Caco-2 (cell line): ENCODE data around the gene OR7C1. TPM values are rescaled to one million over a fixed set of nuclear protein-coding genes. Genes with fewer than 3 reads are reported as not detected.

Experiments
- BruUV-seq: library from RNA; stranded (reverse); fragments of 400-500 nt; replicated peaks from 2 replicates; lab custom pipeline; 2021; lab: Mats Ljungman, UMichigan
- CTCF ChIA-PET: fragments of 300-600 bp; sonication (Branson Sonifier 250); formaldehyde crosslinking; loops from one replicate; lab custom pipeline; 2022; ENCODE audit warnings: antibody characterized with exemption; lab: Charles Lee
- POLR2A ChIA-PET: fragments of 300-600 bp; sonication (Branson Sonifier 250); formaldehyde crosslinking; loops from one replicate; lab custom pipeline; 2022; ENCODE audit warnings: antibody characterized with exemption; lab: Charles Lee
- DNase-seq, 2 experiments: peaks; one replicate each; pipeline versions ENCODE4 v3.0.0 to v3.0.0-alpha.2; 2020 to 2022
- H3K27me3 ChIP-seq: replicated peaks from 2 replicates; pipeline ENCODE4 v1.6.0; 2011; ENCODE audit warnings: low read length; ENCODE audit not compliant: control insufficient read depth, insufficient read depth
- H3K36me3 ChIP-seq: 2 replicates; pipeline ENCODE4 v1.5.1; 2011; ENCODE audit warnings: low read length; ENCODE audit not compliant: control insufficient read depth, insufficient read depth
- H3K4me1 ChIP-seq: fragments of 250-450 bp; sonication (Bioruptor Pico); 2 replicates; pipeline ENCODE4 v1.5.1; 2020; ENCODE audit warnings: mild to moderate bottlenecking
- H3K4me3 ChIP-seq: 2 replicates; pipeline ENCODE4 v1.5.1; 2011; ENCODE audit warnings: low read depth, mild to moderate bottlenecking, control low read depth, low read length
- H3K9me3 ChIP-seq: fragments of 250-450 bp; sonication (Bioruptor Pico); 2 replicates; pipeline ENCODE4 v1.5.1; 2020; ENCODE audit warnings: mild to moderate bottlenecking, moderate library complexity
- H3K27ac Mint-ChIP-seq: one replicate; pipeline ENCODE4 v1.8.0; 2022; ENCODE audit warnings: mixed read lengths; ENCODE audit not compliant: unreplicated experiment
- H3K27me3 Mint-ChIP-seq: one replicate; pipeline ENCODE4 v1.8.0; 2022; ENCODE audit warnings: mixed read lengths; ENCODE audit not compliant: insufficient read depth, unreplicated experiment
- H3K36me3 Mint-ChIP-seq: one replicate; pipeline ENCODE4 v1.8.0; 2022; ENCODE audit warnings: mild to moderate bottlenecking, mixed read lengths; ENCODE audit not compliant: insufficient read depth, unreplicated experiment
- H3K4me1 Mint-ChIP-seq: one replicate; pipeline ENCODE4 v1.8.0; 2022; ENCODE audit warnings: low read depth, mixed read lengths; ENCODE audit not compliant: unreplicated experiment
- H3K4me3 Mint-ChIP-seq: one replicate; pipeline ENCODE4 v1.8.0; 2022; ENCODE audit warnings: mild to moderate bottlenecking, moderate library complexity, mixed read lengths; ENCODE audit not compliant: unreplicated experiment
- H3K9me3 Mint-ChIP-seq: one replicate; pipeline ENCODE4 v1.8.0; 2022; ENCODE audit warnings: mixed read lengths; ENCODE audit not compliant: unreplicated experiment
- CTCF ChIP-seq, 2 experiments: fragments of 200-600 bp in 1 of 2; IDR thresholded peaks; 1 replicate in 1 of 2; 2 replicates in 1 of 2; pipeline versions ENCODE4 v1.5.1 to v1.8.0; 2011 to 2022; ENCODE audit warnings: antibody characterized with exemption in 1 of 2, control low read depth in 1 of 2, inconsistent platforms in 1 of 2, low read depth in 1 of 2, low read length in 1 of 2, mild to moderate bottlenecking in 1 of 2, moderate library complexity in 1 of 2; ENCODE audit not compliant: insufficient read depth in 1 of 2, severe bottlenecking in 1 of 2, unreplicated experiment in 1 of 2
- intact Hi-C: fragments of 100-400 bp; cut with micrococcal nuclease; formaldehyde crosslinking; loops from one replicate; pipeline ENCODE4 v1.10.0; 2022; ENCODE audit not compliant: unreplicated experiment
- total RNA-seq: library from RNA; stranded (reverse); gene quantifications from 2 replicates; pipeline ENCODE4 v1.2.3, GENCODE V29; 2022

The OR7C1 gene
- total RNA-seq, 1 experiment from 2014 or later: not detected

GRCh38 chr19:14761607-14762006 lies 73.4 kb downstream of the OR7C1 start:
- intact Hi-C loops: no loop called here
- Histone ChIP-seq H3K36me3 (no peaks in the 10 kb centered on the region), H3K27me3 (no peaks in the 10 kb centered on the region), H3K4me1 (no peaks in the 10 kb centered on the region), H3K4me3 (no peak overlapping the region), H3K9me3 (no peaks in the 10 kb centered on the region)
- ChIA-PET CTCF (no interaction called here), POLR2A (no interaction called here)
- H3K9me3 Mint-ChIP-seq: no peaks in the 10 kb centered on the region
- no peak overlapping the region for H3K4me3 Mint-ChIP-seq
- no TSS peak for BruUV-seq
- no peaks in the 10 kb centered on the region for H3K4me1 Mint-ChIP-seq
- H3K27ac Mint-ChIP-seq: no peak overlapping the region
- H3K27me3 Mint-ChIP-seq: no peaks in the 10 kb centered on the region
- no peak for TF ChIP-seq CTCF (IDR thresholded peaks at IDR 0.05; ENCODE audit: insufficient read depth in 1 of 2, low read depth in 1 of 2, low read length in 1 of 2, severe bottlenecking in 1 of 2, unreplicated experiment in 1 of 2)
- no peaks in the 10 kb centered on the region for H3K36me3 Mint-ChIP-seq
- no peak for DNase-seq

DNA sequence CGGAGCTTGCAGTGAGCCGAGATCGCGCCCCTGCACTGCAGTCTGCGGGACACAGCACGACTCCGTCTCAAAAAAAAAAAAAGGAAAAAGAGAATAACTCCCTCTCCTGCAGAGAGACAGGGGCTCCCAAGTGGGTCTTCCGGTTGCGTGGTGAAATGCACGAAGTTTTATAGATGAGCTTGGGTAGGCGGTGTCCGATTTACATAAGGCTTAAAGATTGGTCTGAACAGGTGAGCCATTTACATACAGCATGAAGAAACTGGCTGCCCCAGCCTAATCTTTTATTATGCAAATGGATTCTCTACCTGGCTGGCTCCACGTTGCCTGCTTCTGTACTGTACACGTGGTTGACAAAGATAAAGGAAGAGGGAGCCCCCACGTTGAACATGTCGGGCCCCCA lies 76.2 kb downstream of the OR7C1 start:
- Mint-ChIP-seq H3K27me3 (no peaks in the 10 kb centered on the region), H3K36me3 (no peaks in the 10 kb centered on the region), H3K27ac (no peak overlapping the region), H3K9me3 (no peaks in the 10 kb centered on the region), H3K4me1 (no peaks in the 10 kb centered on the region), H3K4me3 (peak overlapping the region; percentile 56)
- Histone ChIP-seq H3K9me3 (no peaks in the 10 kb centered on the region), H3K4me3 (peak overlapping the region; percentile 18), H3K4me1 (no peaks in the 10 kb centered on the region), H3K36me3 (no peaks in the 10 kb centered on the region), H3K27me3 (no peaks in the 10 kb centered on the region)
- BruUV-seq: no TSS peak
- intact Hi-C loops: no loop called here
- peak; percentile 42 to 57 for DNase-seq
- CTCF ChIA-PET: interaction anchor here (0.6 to 0.9 kb wide), 2 partner anchors 72 to 265 kb away, joined by 3 to 4 read pairs; no protein-coding TSS in a partner anchor
- POLR2A ChIA-PET: interaction anchor here (0.6 kb wide), 1 partner anchor 65 kb away, joined by 6 read pairs; no protein-coding TSS in a partner anchor
- TF ChIP-seq CTCF (IDR thresholded peaks at IDR 0.05; ENCODE audit: insufficient read depth in 1 of 2, low read depth in 1 of 2, low read length in 1 of 2, severe bottlenecking in 1 of 2, unreplicated experiment in 1 of 2): no peak

- H3K4me3 Mint-ChIP-seq: no peak overlapping the region
- Histone ChIP-seq H3K27me3 (no peaks in the 10 kb centered on the region), H3K36me3 (no peaks in the 10 kb centered on the region), H3K4me3 (no peak overlapping the region), H3K9me3 (0 out of 2 replicates have a peak, but pooled peaks cover 4% of the 10 kb centered on the region), H3K4me1 (no peaks in the 10 kb centered on the region)
- no peaks in the 10 kb centered on the region for H3K36me3 Mint-ChIP-seq
- ChIA-PET POLR2A (no interaction called here), CTCF (no interaction called here)
- no peak for TF ChIP-seq CTCF (IDR thresholded peaks at IDR 0.05; ENCODE audit: insufficient read depth in 1 of 2, low read depth in 1 of 2, low read length in 1 of 2, severe bottlenecking in 1 of 2, unreplicated experiment in 1 of 2)
- no peaks in the 10 kb centered on the region for H3K9me3 Mint-ChIP-seq
- H3K4me1 Mint-ChIP-seq: no peaks in the 10 kb centered on the region
- peaks cover 6% of the 10 kb centered on the region for H3K27me3 Mint-ChIP-seq
- no peak for DNase-seq
- no TSS peak for BruUV-seq
- no peak overlapping the region for H3K27ac Mint-ChIP-seq
- intact Hi-C loops: no loop called here
These were observed 86.4 kb downstream of the OR7C1 start for GRCh38 chr19:14748601-14749000.

Other genes starting within 250 kb of the OR7C1 start
- gene ADGRE3, start 160.3 kb downstream of the OR7C1 start, total RNA-seq: not detected in 2 replicates
- 5.3 and 6.0 TPM in 2 replicates for gene ZNF333, start 145.1 kb downstream of the OR7C1 start, total RNA-seq
- gene ADGRE2, start 56.6 kb downstream of the OR7C1 start, total RNA-seq: 0.23 and 0.26 TPM in 2 replicates
- gene OR7A5, start within 50 bp of the OR7C1 start, total RNA-seq: not detected in 2 replicates
- gene OR7A10, start 13.7 kb upstream of the OR7C1 start, total RNA-seq: not detected in 2 replicates
- not detected in 2 replicates for gene OR7A17, start 50.9 kb upstream of the OR7C1 start, total RNA-seq
- gene OR7C2, start 106.3 kb upstream of the OR7C1 start, total RNA-seq: not detected in 2 replicates
- gene SLC1A6, start 144.7 kb upstream of the OR7C1 start, total RNA-seq: not detected in 2 replicates
- gene CASP14, start 214.3 kb upstream of the OR7C1 start, total RNA-seq: not detected in 2 replicates
- gene OR1I1, start 247.0 kb upstream of the OR7C1 start, total RNA-seq: not detected in 2 replicates